Raji (cell line): ENCODE results near the gene ZYX.

Experiments used
- POLR2A ChIP-seq: IDR thresholded peaks from 2 replicates; pipeline ENCODE4 v1.6.1; 2011; ENCODE audit warnings: low read depth, low read length, control low read depth; ENCODE audit not compliant: insufficient read depth

Gene ZYX, protein sequence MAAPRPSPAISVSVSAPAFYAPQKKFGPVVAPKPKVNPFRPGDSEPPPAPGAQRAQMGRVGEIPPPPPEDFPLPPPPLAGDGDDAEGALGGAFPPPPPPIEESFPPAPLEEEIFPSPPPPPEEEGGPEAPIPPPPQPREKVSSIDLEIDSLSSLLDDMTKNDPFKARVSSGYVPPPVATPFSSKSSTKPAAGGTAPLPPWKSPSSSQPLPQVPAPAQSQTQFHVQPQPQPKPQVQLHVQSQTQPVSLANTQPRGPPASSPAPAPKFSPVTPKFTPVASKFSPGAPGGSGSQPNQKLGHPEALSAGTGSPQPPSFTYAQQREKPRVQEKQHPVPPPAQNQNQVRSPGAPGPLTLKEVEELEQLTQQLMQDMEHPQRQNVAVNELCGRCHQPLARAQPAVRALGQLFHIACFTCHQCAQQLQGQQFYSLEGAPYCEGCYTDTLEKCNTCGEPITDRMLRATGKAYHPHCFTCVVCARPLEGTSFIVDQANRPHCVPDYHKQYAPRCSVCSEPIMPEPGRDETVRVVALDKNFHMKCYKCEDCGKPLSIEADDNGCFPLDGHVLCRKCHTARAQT

DNA sequence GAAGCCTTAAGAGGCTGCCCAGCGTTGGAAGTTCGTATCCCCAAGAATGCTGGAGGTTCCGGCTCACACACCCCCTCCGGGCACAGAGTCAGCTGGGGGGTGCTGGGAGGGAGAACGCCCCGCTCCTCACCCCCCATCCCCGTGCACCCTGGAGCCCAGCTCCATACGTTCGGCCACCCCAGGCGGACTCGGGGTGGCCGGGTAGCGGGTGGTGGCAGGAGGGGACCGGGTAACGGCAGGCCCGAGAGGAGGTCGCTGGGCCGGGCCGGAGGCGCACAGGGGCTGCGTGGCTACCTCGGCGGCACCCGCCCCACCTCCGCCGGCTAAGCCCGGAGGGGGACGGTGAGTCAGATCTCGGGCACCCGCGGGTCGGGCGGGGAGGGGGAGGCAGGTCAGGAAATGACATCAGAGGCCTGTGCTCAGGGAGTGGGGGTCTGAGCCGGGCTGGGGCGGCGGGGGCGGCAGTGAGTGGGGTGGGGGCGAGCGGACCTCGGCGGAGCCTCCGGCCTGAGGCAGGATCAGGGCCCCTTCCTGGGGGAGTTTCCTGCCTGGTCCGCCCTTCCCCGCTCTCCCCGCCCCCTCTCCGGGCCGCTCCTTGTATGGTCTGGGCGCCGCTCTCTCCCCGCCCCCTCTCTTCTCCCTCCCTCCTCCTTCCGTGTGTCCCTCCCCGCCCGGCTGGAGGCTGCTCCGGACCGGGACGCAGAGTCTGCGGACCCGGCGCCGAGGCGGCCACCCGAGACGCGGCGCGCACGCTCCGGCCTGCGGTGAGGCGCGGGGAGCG lies at the start of gene ZYX:
Gene ZYX, plus strand, starts transcription at position 700 of the 781 bp plus-strand sequence. CDS start 227 bp downstream, outside the sequence.
- no peak for TF ChIP-seq POLR2A

DNA sequence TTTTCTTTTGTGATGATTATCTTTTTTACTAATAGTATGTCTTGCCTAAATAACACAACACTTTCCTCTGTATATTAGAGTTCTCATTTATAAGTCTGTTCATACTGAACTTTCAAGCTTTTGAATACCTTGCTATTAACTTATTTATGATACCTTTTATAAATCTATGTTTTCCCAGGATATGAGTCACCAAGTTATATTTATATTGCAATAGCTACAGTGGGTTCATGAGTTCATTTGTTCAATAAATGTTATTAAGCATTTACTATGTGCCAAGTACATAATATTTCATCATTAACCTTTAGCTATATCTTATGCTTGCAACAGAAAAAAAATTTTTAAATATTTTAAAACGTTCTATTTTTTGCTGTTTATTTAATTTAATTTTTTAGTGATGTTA lies 46.9 kb upstream of the ZYX start:
- no peak for TF ChIP-seq POLR2A

DNA sequence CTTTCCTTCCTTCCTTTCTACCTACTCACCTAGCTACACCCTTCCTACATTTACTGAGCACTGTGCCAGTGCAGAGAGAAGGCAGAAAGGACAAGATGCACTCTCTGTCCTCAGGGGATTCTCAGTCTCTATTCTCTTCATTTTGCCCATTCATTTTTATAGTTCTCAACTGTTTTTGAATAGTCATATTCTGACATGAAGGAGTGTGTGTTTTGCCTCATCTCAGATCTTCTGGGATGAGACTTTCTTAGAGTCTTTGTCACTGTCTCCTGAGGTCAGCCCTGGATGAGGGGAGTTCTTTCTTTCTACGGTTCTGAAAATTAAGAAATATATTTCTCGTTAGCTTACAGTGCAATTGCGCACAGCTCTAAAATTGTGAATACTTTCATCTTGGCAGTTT lies 43.9 kb upstream of the ZYX start:
- TF ChIP-seq POLR2A = no peak

DNA sequence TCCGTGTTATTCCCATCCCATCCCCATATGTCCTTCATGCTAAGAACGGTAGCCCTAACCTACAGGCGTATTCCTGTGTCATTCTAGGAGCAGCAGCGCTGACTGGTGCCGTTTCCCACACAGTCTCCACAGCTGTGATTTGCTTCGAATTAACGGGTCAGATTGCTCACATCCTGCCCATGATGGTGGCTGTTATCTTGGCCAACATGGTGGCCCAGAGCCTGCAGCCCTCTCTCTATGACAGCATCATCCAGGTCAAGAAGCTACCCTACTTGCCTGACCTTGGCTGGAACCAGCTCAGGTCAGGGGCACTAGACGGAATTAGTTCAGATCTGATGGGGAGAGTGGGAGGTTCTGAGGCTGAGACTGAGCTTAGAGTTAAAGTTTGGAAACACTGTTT lies 39.3 kb upstream of the ZYX start:
- no peak for TF ChIP-seq POLR2A

DNA sequence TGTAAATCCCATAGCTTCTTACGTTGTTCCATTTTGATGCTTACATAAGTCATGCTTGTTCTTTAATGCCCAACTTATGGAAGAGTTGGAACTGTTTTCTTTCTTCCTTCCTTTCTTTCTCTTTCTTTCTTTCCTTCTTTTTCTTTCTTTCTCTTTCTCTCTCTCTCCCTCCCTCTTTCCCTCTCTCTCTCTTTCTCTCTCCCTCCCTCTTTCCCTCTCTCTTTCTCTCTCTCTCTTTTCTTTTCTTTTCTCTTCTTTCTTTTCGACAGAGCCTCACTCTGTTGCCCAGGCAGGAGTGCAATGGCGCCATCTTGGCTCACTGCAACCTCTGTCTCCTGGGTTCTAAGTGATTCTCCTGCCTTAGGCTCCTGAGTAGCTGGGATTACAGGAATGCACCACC lies 37.5 kb upstream of the ZYX start:
- TF ChIP-seq POLR2A = no peak

DNA sequence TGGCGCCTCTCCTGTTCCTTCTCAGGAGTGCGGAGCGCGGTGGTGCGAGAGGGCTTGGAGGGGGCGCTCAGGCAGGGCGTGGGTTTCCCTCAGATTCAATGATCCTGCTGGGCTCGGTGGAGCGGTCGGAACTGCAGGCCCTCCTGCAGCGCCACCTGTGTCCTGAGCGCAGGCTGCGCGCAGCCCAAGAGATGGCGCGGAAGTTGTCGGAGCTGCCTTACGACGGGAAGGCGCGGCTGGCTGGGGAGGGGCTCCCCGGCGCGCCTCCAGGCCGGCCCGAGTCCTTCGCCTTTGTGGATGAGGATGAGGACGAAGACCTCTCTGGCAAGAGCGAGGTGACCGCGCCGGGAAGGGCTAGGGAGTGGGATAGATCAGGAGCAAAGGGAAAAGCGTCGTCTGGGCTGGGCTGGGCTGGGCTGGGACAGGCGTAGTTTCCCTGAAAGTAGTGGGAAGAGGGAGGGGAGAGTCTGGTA lies 35.7 kb upstream of the ZYX start:
- no peak for TF ChIP-seq POLR2A

DNA sequence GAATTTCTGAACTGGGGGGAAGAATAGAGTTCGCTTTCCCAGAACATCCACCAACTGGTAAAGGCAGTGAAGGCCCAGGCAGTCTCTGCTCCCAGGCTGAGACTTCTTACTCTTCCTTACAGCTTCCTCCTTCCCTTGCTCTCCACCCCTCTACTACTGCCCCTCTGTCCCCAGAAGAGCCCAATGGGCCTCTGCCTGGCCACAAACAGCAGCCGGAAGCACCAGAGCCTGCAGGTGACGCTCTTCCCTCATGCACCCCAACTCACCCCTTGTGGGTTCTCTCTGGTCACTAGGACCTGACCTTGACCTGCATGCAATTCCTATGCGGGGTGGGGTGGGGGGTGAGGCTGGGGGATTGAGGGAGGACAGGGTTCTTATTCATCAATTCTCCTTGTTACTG lies 35.1 kb upstream of the ZYX start:
- no peak for TF ChIP-seq POLR2A

DNA sequence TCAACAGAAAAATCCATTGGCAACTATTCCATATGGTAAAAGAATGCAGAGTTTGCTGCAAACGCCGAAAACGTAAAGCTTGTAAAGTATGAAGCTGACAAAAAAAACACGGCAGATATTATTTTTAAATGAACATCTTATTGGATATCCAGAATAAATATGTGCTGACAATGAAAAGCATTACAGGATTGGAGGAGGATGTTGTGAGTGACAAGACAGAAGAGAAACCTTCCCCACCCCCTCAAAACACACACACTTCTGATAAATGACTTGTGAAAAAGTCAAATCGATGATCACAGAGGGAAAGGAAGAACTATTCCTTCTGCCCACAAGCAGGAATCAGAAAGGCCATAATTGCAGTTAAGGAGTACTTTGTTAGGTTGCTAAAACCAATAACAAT lies 33.2 kb upstream of the ZYX start:
- no peak for TF ChIP-seq POLR2A

DNA sequence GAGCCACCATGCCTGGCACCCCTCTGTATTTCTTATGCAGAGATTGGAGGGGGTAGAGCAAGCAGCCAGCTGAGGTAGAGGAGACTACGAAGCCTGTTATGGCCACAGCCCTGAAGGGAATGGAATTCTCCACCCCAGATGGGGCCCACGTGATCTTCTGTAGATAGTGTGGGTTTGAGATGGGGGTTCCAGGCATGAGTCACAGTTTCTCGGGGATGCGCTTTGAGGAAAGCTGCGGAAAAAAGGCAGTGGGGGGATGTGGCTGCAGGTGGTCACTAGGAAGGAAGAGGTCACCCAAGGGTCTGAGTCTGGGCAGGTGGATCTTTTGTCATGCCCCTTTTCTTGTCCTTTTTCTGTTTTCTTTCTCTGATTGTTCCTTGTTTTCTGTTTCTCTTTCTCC lies 30.1 kb upstream of the ZYX start:
- TF ChIP-seq POLR2A = no peak

DNA sequence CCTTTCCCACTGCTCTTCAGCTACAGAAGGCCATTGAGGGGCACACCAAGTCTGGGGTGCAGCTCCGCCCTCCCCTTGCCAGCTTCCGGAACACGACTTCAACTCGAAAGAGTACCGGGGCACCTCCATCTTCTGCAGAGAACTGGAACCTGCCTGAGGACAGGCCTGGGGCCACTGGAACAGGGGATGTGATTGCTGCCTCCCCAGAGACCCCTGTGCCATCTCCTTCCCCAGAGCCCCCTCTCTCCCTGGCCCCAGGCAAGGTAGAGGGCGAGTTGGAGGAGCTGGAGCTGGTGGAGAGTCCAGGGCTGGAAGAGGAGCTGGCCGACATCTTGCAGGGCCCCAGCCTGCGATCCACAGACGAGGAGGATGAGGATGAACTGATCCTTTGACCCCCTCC lies 29.6 kb upstream of the ZYX start:
- TF ChIP-seq POLR2A = no peak

DNA sequence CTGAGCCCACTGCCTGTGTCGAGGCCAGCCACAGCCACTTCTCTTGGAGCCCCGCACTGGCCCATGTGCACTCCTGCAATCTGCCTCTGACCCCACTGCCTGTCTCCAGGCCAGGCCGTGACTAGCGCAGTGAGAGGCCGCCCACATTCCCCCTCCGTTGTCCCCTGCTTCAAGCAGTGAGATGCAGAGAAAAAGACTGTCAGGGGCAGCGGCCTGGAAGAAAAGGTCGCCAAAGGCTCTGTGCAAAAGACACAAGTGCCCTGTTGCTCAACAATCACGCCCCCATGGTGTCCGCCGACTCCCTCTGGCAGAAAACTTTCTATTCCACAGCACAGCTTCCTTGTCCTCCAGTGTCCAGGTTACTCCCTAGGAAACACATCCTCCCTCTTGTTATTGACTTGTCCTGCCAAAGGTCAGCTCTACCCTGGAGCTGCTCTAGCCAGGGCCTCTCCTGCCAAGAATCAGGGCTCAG lies 28.6 kb upstream of the ZYX start:
- TF ChIP-seq POLR2A = no peak

DNA sequence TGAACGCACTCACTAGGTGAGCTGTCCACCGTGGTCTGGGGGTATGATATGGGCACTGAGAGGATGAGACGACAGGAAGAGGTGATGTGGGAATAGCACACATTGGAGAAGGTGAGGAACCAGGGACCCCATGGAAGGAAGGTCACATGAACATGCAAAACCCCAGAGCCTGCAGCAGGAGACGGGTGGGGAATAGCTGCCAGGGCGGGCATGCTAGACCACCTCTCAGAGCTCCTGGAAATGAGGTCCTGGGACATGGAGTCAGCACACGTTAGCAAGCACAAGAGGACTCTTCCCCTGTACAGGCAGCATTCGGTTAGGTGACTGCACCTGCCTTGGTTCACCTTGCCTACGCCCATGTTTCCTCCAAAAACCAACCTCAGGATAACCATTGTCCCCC lies 26.8 kb upstream of the ZYX start:
- TF ChIP-seq POLR2A = no peak

DNA sequence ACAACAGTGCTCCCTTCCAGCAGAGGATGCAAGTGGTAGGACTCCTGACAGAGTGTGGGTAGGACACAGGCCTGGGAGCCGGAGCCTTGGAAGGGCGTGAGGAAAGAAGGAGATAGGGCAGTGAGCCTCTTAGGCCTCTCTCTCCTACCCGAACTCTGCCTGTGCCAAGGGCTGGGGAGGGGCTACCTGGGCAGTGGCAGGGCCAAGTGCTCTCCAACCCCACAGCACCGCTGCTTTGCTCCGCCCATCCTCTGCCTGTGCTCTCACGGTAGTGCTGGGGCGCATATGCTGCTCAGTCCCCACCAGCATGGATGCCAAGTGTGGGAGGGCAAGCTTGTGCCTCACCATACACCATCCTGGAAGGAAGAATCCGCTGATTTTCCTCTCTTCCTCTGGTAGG lies 26.2 kb upstream of the ZYX start:
- TF ChIP-seq POLR2A = no peak

DNA sequence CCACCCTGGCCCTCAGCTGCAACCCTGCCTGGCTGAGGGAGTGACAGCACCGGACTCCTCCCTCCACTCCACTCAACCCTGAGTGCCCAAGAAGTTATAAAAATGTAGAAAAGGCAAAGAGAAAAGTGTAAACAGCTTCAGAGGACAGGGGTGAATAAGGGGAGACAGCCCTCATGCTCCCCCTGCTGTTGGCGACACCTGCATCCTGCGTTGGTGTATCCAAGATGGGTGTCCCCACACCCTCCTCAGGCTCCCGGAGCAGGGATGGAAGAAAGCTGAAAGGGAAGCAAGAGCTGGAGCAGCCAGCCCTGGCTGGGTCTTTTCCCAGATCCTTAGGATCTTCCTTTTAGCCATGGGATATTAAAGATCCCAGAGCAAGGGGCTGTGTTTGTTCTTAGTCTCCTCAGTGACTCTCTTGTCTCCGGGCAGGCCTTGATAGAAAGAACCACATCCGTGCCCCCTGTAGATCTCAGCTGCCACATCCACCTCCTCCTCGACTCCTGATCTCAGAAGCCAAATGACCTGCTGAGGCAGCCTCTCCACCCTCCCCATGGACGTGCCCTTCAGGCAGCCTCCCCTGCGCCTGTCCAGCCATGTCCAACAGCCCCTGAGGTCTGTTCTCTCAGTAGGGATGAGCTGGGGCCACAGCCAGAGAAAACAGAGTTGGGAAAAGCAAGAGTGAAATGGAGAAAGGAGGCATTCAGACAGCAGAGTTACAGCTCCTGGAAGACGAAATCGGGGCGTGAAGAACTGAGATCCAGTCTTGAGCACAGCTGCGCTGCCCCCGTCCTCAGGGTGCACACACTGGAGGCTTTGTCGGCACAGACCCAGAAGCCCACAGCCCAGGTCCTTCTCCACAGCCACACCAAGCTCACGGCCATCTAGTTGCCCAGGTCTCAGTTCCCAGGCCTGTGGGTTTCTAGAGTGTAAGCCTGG lies 25.4 kb upstream of the ZYX start:
- no peak for TF ChIP-seq POLR2A
